Panc1 (cell line): Measurements from ENCODE around the gene NINJ2. TPM values are rescaled to one million over a fixed set of nuclear protein-coding genes. Genes with fewer than 3 reads are reported as not detected.

Experiments
- ATAC-seq: fragments of 200-7000 bp; cut with Tn5 transposase; 2 replicates; pipeline ENCODE4 v1.9.1; 2020; ENCODE audit warnings: mild to moderate bottlenecking, moderate library complexity
- BruUV-seq: library from RNA; stranded (reverse); fragments of 400-500 nt; replicated peaks from 2 replicates; lab custom pipeline; 2021; lab: Mats Ljungman, UMichigan
- CTCF ChIA-PET: fragments of 300-600 bp; sonication (Branson Sonifier 250); formaldehyde crosslinking; loops from one replicate; lab custom pipeline; 2022; ENCODE audit warnings: antibody characterized with exemption; lab: Charles Lee
- POLR2A ChIA-PET: fragments of 300-600 bp; sonication (Branson Sonifier 250); formaldehyde crosslinking; loops from one replicate; lab custom pipeline; 2022; ENCODE audit warnings: antibody characterized with exemption; lab: Charles Lee
- DNase-seq: peaks from one replicate; pipeline ENCODE4 v3.0.0-alpha.2; 2010; ENCODE audit warnings: low read depth, low spot score
- H3K27ac ChIP-seq: 2 replicates; pipeline ENCODE4 v1.5.1; 2011; ENCODE audit warnings: mild to moderate bottlenecking, low read length, inconsistent platforms
- H3K27me3 ChIP-seq: fragments of 200-500 bp; sonication (Bioruptor generic); 2 replicates; pipeline ENCODE4 v1.6.0; 2014; ENCODE audit warnings: low read length, inconsistent platforms; ENCODE audit not compliant: control insufficient read depth, insufficient read depth
- H3K36me3 ChIP-seq: fragments of 200-500 bp; sonication (Bioruptor generic); 2 replicates; pipeline ENCODE4 v1.5.1; 2014; ENCODE audit warnings: inconsistent platforms, mild to moderate bottlenecking, low read length, moderate library complexity; ENCODE audit not compliant: control insufficient read depth, insufficient read depth
- H3K4me1 ChIP-seq: 2 replicates; pipeline ENCODE4 v1.5.1; 2011; ENCODE audit warnings: inconsistent platforms, mild to moderate bottlenecking, low read length, moderate library complexity; ENCODE audit not compliant: control insufficient read depth, insufficient read depth
- H3K4me3 ChIP-seq, 2 experiments: 2 replicates each; pipeline ENCODE4 v1.5.1; 2011 to 2012; ENCODE audit warnings: low read depth in 2 of 2, low read length in 2 of 2, mild to moderate bottlenecking in 2 of 2, inconsistent platforms in 1 of 2, moderate library complexity in 1 of 2
- H3K9me3 ChIP-seq: fragments of 200-500 bp; sonication (Bioruptor generic); 2 replicates; pipeline ENCODE4 v1.5.1; 2014; ENCODE audit warnings: low read depth, mild to moderate bottlenecking, inconsistent platforms, low read length, moderate library complexity; ENCODE audit not compliant: control insufficient read depth, insufficient read depth
- POLR2AphosphoS5 ChIP-seq: IDR thresholded peaks from 2 replicates; pipeline ENCODE4 v1.6.1; 2012; ENCODE audit warnings: mild to moderate bottlenecking, low read depth, low read length, moderate library complexity
- SIN3A ChIP-seq: IDR thresholded peaks from 2 replicates; pipeline ENCODE4 v1.6.1; 2012; ENCODE audit warnings: low read depth, mild to moderate bottlenecking, low read length, moderate library complexity, borderline replicate concordance; ENCODE audit not compliant: insufficient read depth
- TCF7L2 ChIP-seq: IDR thresholded peaks from 2 replicates; pipeline ENCODE4 v1.6.1; 2011; ENCODE audit warnings: mild to moderate bottlenecking, low read depth, low read length, inconsistent platforms
- in situ Hi-C: cut with HindIII; loops from 2 replicates; pipeline ENCODE4 v1.10.0; 2016; ENCODE audit warnings: low sequenced_read_pairs, low pct_unique_long_range_greater_than_20kb
- intact Hi-C: fragments of 100-400 bp; cut with micrococcal nuclease; formaldehyde crosslinking; loops from one replicate; pipeline ENCODE4 v1.10.0; 2022; ENCODE audit not compliant: unreplicated experiment
- total RNA-seq: library from RNA; stranded (reverse); gene quantifications from one replicate; pipeline ENCODE4 v1.2.1, GENCODE V29; 2021; ENCODE audit not compliant: unreplicated experiment
- TF ChIP-seq, protein P1 (sequence below): fragments of 450-650 bp; IDR thresholded peaks from 2 replicates; pipeline ENCODE4 v1.5.1; 2017; ENCODE audit warnings: mild to moderate bottlenecking
- TF ChIP-seq, protein P2 (sequence below), 2 experiments: IDR thresholded peaks; 2 replicates each; pipeline ENCODE4 v1.6.1; 2011 to 2012; ENCODE audit warnings: low read depth in 2 of 2, control low read depth in 1 of 2, low read length in 1 of 2, mild to moderate bottlenecking in 1 of 2, moderate library complexity in 1 of 2; ENCODE audit not compliant: insufficient read depth in 1 of 2

The NINJ2 gene
- total RNA-seq, 1 experiment from 2014 or later: 1.9 TPM

DNA sequence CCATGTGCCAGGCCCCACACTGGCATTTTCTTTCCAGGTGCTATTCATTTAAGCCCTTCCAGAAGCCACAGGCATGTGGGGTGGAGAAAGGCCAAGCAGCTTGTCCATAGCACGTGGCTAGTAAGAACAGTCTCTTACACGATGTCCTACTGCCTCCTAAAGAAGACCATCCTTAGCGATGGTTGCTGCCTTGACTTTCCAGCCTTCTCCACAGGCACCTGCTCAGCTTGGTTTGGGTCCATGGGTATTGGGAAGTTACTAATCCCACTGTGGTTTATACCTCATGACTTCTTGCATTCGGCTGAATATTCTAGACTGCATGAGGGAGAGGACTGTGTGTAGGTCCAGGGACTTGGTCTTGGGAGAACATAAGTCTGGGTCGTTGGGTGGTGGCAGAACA, 49.2 kb downstream of the NINJ2 start:
- in situ Hi-C loops (no loop called here), intact Hi-C loops (no loop called here)
- Histone ChIP-seq H3K36me3 (no peaks in the 10 kb centered on the region), H3K27ac (peak overlapping the region; percentile 74; the same call in 1 of the 2 replicates), H3K9me3 (no peaks in the 10 kb centered on the region), H3K4me1 (peaks cover 11% of the 10 kb centered on the region), H3K27me3 (no peaks in the 10 kb centered on the region), H3K4me3 (no peak overlapping the region)
- no peak for DNase-seq
- POLR2A ChIA-PET: interaction anchor here (0.6 kb wide), 1 partner anchor 158 kb away, joined by 3 read pairs; no protein-coding TSS in a partner anchor
- TF ChIP-seq, protein P1, sequence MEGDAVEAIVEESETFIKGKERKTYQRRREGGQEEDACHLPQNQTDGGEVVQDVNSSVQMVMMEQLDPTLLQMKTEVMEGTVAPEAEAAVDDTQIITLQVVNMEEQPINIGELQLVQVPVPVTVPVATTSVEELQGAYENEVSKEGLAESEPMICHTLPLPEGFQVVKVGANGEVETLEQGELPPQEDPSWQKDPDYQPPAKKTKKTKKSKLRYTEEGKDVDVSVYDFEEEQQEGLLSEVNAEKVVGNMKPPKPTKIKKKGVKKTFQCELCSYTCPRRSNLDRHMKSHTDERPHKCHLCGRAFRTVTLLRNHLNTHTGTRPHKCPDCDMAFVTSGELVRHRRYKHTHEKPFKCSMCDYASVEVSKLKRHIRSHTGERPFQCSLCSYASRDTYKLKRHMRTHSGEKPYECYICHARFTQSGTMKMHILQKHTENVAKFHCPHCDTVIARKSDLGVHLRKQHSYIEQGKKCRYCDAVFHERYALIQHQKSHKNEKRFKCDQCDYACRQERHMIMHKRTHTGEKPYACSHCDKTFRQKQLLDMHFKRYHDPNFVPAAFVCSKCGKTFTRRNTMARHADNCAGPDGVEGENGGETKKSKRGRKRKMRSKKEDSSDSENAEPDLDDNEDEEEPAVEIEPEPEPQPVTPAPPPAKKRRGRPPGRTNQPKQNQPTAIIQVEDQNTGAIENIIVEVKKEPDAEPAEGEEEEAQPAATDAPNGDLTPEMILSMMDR: no peak
- TF ChIP-seq TCF7L2: no peak
- TF ChIP-seq, protein P2, sequence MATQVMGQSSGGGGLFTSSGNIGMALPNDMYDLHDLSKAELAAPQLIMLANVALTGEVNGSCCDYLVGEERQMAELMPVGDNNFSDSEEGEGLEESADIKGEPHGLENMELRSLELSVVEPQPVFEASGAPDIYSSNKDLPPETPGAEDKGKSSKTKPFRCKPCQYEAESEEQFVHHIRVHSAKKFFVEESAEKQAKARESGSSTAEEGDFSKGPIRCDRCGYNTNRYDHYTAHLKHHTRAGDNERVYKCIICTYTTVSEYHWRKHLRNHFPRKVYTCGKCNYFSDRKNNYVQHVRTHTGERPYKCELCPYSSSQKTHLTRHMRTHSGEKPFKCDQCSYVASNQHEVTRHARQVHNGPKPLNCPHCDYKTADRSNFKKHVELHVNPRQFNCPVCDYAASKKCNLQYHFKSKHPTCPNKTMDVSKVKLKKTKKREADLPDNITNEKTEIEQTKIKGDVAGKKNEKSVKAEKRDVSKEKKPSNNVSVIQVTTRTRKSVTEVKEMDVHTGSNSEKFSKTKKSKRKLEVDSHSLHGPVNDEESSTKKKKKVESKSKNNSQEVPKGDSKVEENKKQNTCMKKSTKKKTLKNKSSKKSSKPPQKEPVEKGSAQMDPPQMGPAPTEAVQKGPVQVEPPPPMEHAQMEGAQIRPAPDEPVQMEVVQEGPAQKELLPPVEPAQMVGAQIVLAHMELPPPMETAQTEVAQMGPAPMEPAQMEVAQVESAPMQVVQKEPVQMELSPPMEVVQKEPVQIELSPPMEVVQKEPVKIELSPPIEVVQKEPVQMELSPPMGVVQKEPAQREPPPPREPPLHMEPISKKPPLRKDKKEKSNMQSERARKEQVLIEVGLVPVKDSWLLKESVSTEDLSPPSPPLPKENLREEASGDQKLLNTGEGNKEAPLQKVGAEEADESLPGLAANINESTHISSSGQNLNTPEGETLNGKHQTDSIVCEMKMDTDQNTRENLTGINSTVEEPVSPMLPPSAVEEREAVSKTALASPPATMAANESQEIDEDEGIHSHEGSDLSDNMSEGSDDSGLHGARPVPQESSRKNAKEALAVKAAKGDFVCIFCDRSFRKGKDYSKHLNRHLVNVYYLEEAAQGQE (IDR thresholded peaks at IDR 0.05; ENCODE audit: insufficient read depth in 1 of 2, low read depth in 2 of 2, low read length in 1 of 2): no peak
- no peak for TF ChIP-seq SIN3A
- no peak for TF ChIP-seq POLR2AphosphoS5
- no TSS peak for BruUV-seq
- ATAC-seq: no peak; the same call in 1 of the 2 replicates
- CTCF ChIA-PET: interaction anchor here (0.6 to 1.5 kb wide), 4 partner anchors 136 to 201 kb away, joined by 3 to 14 read pairs (median 5); partner anchors contain the start of gene WNK1

DNA sequence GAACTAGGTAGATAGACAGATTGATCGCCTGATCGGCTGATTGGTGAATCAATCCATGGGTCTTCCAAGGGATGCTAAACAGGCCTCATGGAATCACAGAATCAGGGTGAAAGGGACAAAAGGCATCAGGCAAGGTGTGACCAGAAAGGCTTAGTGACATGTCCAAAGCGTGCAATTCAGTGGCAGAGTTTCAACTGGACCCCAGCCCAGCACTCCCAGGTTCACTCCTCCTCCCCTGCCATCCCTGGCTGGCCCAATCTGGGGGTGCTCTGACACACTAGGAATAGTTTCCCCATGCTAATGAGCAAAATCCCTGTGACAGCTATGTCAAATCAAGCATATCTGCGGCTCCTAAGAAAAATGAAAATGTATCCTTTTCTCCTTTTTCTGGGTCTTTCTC, 50.4 kb downstream of the NINJ2 start:
- Histone ChIP-seq H3K4me3 (no peak overlapping the region), H3K4me1 (peaks cover 11% of the 10 kb centered on the region), H3K27ac (peak overlapping the region; percentile 48; the same call in 1 of the 2 replicates), H3K9me3 (no peaks in the 10 kb centered on the region), H3K36me3 (no peaks in the 10 kb centered on the region), H3K27me3 (no peaks in the 10 kb centered on the region)
- CTCF ChIA-PET: no interaction called here
- intact Hi-C loops (no loop called here), in situ Hi-C loops (no loop called here)
- no TSS peak for BruUV-seq
- TF ChIP-seq, protein P1: no peak
- TF ChIP-seq TCF7L2: no peak
- no peak for TF ChIP-seq SIN3A
- TF ChIP-seq, protein P2 (IDR thresholded peaks at IDR 0.05; ENCODE audit: insufficient read depth in 1 of 2, low read depth in 2 of 2, low read length in 1 of 2): no peak
- no peak for TF ChIP-seq POLR2AphosphoS5
- no peak for DNase-seq
- no peak for ATAC-seq
- POLR2A ChIA-PET: no interaction called here
